Stimulated activated CD8-positive, alpha-beta memory T cell treated with anti-CD3 and anti-CD28 coated beads, Interleukin-7, amount 100 ng/mL, for 24 hours (primary cell): ENCODE results near the gene JUN.

Experiments used
- DNase-seq: peaks from one replicate; pipeline ENCODE4 v3.0.0-alpha.2; 2020; ENCODE audit warnings: low read depth

JUN gene

GRCh38 chr1:58783993-58784757 lies at the start of gene JUN:
Gene JUN (minus strand): TSS chr1:58784047. CDS start chr1:58783070, 977 bp downstream.
- DNase-seq, result peak; percentile 93

- no peak for DNase-seq
These were observed 49.3 kb upstream of the JUN start for GRCh38 chr1:58833166-58833565.

GRCh38 chr1:58830291-58830690 lies 46.4 kb upstream of the JUN start:
- DNase-seq, result no peak

GRCh38 chr1:58829866-58830265 lies 46.0 kb upstream of the JUN start:
- DNase-seq, result no peak

- no peak for DNase-seq
These were observed 43.5 kb upstream of the JUN start for GRCh38 chr1:58827298-58827697.

GRCh38 chr1:58824753-58825389 lies 41.0 kb upstream of the JUN start:
- no peak for DNase-seq

- DNase-seq, result no peak
These were observed 39.7 kb upstream of the JUN start for GRCh38 chr1:58823481-58824010.

- DNase-seq, result no peak
These were observed 37.5 kb upstream of the JUN start for GRCh38 chr1:58821309-58821708.

GRCh38 chr1:58818976-58819375 lies 35.1 kb upstream of the JUN start:
- no peak for DNase-seq

GRCh38 chr1:58818075-58818474 lies 34.2 kb upstream of the JUN start:
- no peak for DNase-seq

GRCh38 chr1:58816747-58817221 lies 32.9 kb upstream of the JUN start:
- no peak for DNase-seq

GRCh38 chr1:58816072-58816746 lies 32.4 kb upstream of the JUN start:
- DNase-seq, result peak; percentile 63

GRCh38 chr1:58815686-58816071 lies 31.8 kb upstream of the JUN start:
- DNase-seq, result no peak

- peak; percentile 21 for DNase-seq
These were observed 31.3 kb upstream of the JUN start for GRCh38 chr1:58815069-58815685.

GRCh38 chr1:58814251-58815068 lies 30.6 kb upstream of the JUN start:
- DNase-seq, result no peak

GRCh38 chr1:58813801-58814200 lies 30.0 kb upstream of the JUN start:
- DNase-seq, result no peak

GRCh38 chr1:58813361-58813760 lies 29.5 kb upstream of the JUN start:
- DNase-seq, result no peak

GRCh38 chr1:58812926-58813325 lies 29.1 kb upstream of the JUN start:
- no peak for DNase-seq

- no peak for DNase-seq
These were observed 28.6 kb upstream of the JUN start for GRCh38 chr1:58812468-58812867.

- no peak for DNase-seq
These were observed 27.5 kb upstream of the JUN start for GRCh38 chr1:58811303-58811702.

GRCh38 chr1:58809325-58810010 lies 25.6 kb upstream of the JUN start:
- DNase-seq, result no peak
